Testis (tissue), 3 donors: ENCODE results near the gene TST. TPM values are rescaled to one million over a fixed set of nuclear protein-coding genes. Genes with fewer than 3 reads are reported as not detected.

ENCODE experiments used
- DNase-seq: peaks from one replicate; pipeline ENCODE4 v3.0.0-alpha.2; 2019
- H3K27ac ChIP-seq, 2 donors: fragments of 200-600 bp; sonication (generic); one replicate each; pipeline ENCODE4 v1.5.1; 2019
- H3K27me3 ChIP-seq: fragments of 200-600 bp; sonication (generic); one replicate; pipeline ENCODE4 v1.5.1; 2019
- H3K36me3 ChIP-seq: fragments of 200-600 bp; sonication (generic); one replicate; pipeline ENCODE4 v1.5.1; 2017; ENCODE audit warnings: low read depth; ENCODE audit errors: missing control alignments
- H3K4me1 ChIP-seq: fragments of 200-600 bp; sonication (generic); one replicate; pipeline ENCODE4 v1.5.1; 2019
- H3K4me3 ChIP-seq, 2 donors: fragments of 200-600 bp; sonication (generic); one replicate each; pipeline ENCODE4 v1.5.1; 2017 to 2019
- H3K9me3 ChIP-seq: fragments of 200-600 bp; sonication (generic); one replicate; pipeline ENCODE4 v1.5.1; 2017
- POLR2A ChIP-seq: fragments of 450-650 bp; IDR thresholded peaks from one replicate; pipeline ENCODE4 v1.6.1; 2017; ENCODE audit warnings: antibody characterized with exemption, mild to moderate bottlenecking, moderate library complexity
- WGBS, 2 donors: methylation state at CpG; one replicate each; pipeline ENCODE4 v1.1.5; 2018; 5-methylcytosine and 5-hydroxymethylcytosine counted together
- intact Hi-C: fragments of 100-400 bp; cut with DNase I; formaldehyde crosslinking; loops from one replicate; pipeline ENCODE4 v1.15.1; 2023; ENCODE audit warnings: low total_unique reads
- polyA plus RNA-seq: library from polyadenylated mRNA; stranded (reverse); fragments of 350-450 nt; fragmentation: Illumina TruSeq; extraction: RNeasy Lipid Tissue Mini Kit (QIAGEN cat#74804); gene quantifications from one replicate; pipeline ENCODE4 v1.2.3, GENCODE V29; 2014; ENCODE audit warnings: low read depth, low replicate concordance; ENCODE audit not compliant: insufficient read depth
- total RNA-seq, 2 donors: library from RNA; depleted of rRNA; stranded (reverse); fragments of >200 nt; gene quantifications; one replicate each; pipeline ENCODE4 v1.2.3, GENCODE V29; 2016
- TF ChIP-seq, protein P1 (sequence below), 3 experiments: fragments of 450-650 bp in 2 of 3; fragments of 200-600 bp in 1 of 3; sonication (generic) in 1 of 3; IDR thresholded peaks; one replicate each; pipeline ENCODE4 v1.5.1; 2016 to 2019; ENCODE audit warnings: antibody characterized with exemption in 3 of 3, mild to moderate bottlenecking in 2 of 3, moderate library complexity in 1 of 3

The TST gene
- total and polyA plus RNA-seq, 3 donors from 2014 or later, result 18.0 to 20.9 (median 18.2) TPM

- Histone ChIP-seq H3K9me3 (no peaks in the 10 kb centered on the region), H3K4me3 (no peak overlapping the region), H3K36me3 (no peaks in the 10 kb centered on the region), H3K27me3 (no peaks in the 10 kb centered on the region), H3K27ac (no peak overlapping the region), H3K4me1 (no peaks in the 10 kb centered on the region)
- DNase-seq, result no peak
- intact Hi-C loops, result no loop called here
- no peak for TF ChIP-seq POLR2A
- TF ChIP-seq, protein P1, sequence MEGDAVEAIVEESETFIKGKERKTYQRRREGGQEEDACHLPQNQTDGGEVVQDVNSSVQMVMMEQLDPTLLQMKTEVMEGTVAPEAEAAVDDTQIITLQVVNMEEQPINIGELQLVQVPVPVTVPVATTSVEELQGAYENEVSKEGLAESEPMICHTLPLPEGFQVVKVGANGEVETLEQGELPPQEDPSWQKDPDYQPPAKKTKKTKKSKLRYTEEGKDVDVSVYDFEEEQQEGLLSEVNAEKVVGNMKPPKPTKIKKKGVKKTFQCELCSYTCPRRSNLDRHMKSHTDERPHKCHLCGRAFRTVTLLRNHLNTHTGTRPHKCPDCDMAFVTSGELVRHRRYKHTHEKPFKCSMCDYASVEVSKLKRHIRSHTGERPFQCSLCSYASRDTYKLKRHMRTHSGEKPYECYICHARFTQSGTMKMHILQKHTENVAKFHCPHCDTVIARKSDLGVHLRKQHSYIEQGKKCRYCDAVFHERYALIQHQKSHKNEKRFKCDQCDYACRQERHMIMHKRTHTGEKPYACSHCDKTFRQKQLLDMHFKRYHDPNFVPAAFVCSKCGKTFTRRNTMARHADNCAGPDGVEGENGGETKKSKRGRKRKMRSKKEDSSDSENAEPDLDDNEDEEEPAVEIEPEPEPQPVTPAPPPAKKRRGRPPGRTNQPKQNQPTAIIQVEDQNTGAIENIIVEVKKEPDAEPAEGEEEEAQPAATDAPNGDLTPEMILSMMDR (IDR thresholded peaks at IDR 0.05), result no peak
- 73 to 76% methylated on average over 7 of the region's 7 CpGs for WGBS, 2 donors
Measured at GRCh38 chr22:37062376-37062675, 43.1 kb upstream of the TST start.

GRCh38 chr22:37061611-37062375 lies 42.5 kb upstream of the TST start:
- no peaks in the 10 kb centered on the region for H3K9me3 ChIP-seq
- WGBS, 2 donors, result 69 to 81% methylated on average over 9 to 10 of the region's 10 CpGs
- intact Hi-C loops, result no loop called here
- DNase-seq, result no peak
- no peak overlapping the region for H3K4me3 ChIP-seq
- H3K4me1 ChIP-seq, result no peaks in the 10 kb centered on the region
- no peak overlapping the region for H3K27ac ChIP-seq
- no peaks in the 10 kb centered on the region for H3K36me3 ChIP-seq
- H3K27me3 ChIP-seq, result no peaks in the 10 kb centered on the region
- TF ChIP-seq POLR2A, result no peak
- TF ChIP-seq, protein P1 (IDR thresholded peaks at IDR 0.05), result no peak

- intact Hi-C loops, result no loop called here
- no peak for DNase-seq
- WGBS, 2 donors, result 72 to 85% methylated on average over 28 of the region's 28 CpGs
- Histone ChIP-seq H3K4me1 (no peaks in the 10 kb centered on the region), H3K27me3 (no peaks in the 10 kb centered on the region), H3K36me3 (no peaks in the 10 kb centered on the region), H3K9me3 (no peaks in the 10 kb centered on the region), H3K4me3 (no peak overlapping the region), H3K27ac (no peak overlapping the region)
- TF ChIP-seq, protein P1 (IDR thresholded peaks at IDR 0.05), result no peak
- no peak for TF ChIP-seq POLR2A
Measured at GRCh38 chr22:37060801-37061610, 41.8 kb upstream of the TST start.

- Histone ChIP-seq H3K4me1 (no peaks in the 10 kb centered on the region), H3K27me3 (no peaks in the 10 kb centered on the region), H3K27ac (no peak overlapping the region), H3K4me3 (no peak overlapping the region), H3K36me3 (no peaks in the 10 kb centered on the region), H3K9me3 (no peaks in the 10 kb centered on the region)
- DNase-seq, result no peak
- intact Hi-C loops, result no loop called here
- no peak for TF ChIP-seq POLR2A
- TF ChIP-seq, protein P1 (IDR thresholded peaks at IDR 0.05), result no peak
- 93% methylated on average over 9 of the region's 9 CpGs; no CpG with 5 or more reads in 1 of the 2 donors for WGBS, 2 donors
Measured at GRCh38 chr22:37059876-37060449, 40.7 kb upstream of the TST start.
